Endothelial cell of umbilical vein (primary cell): Measurements from ENCODE around the gene PKDCC. TPM values are rescaled to one million over a fixed set of nuclear protein-coding genes. Genes with fewer than 3 reads are reported as not detected.

Experiments
- BruUV-seq: library from RNA; stranded (reverse); fragments of 400-500 nt; replicated peaks from 2 replicates; lab custom pipeline; 2021; lab: Mats Ljungman, UMichigan
- CTCF ChIA-PET: fragments of 300-600, 350-600 bp; sonication (Branson Sonifier 250); formaldehyde crosslinking; loops from one replicate; lab custom pipeline; 2021; ENCODE audit warnings: antibody characterized with exemption, inconsistent platforms; lab: Charles Lee
- POLR2A ChIA-PET: fragments of 300-600, 350-600 bp; sonication (Branson Sonifier 250); formaldehyde crosslinking; loops from one replicate; lab custom pipeline; 2021; ENCODE audit warnings: antibody characterized with exemption, inconsistent platforms; lab: Charles Lee
- DNase-seq: peaks from one replicate; pipeline ENCODE4 v3.0.0-alpha.2; 2011; ENCODE audit warnings: low read depth, low spot score
- FAIRE-seq: peaks from 2 replicates; lab custom pipeline; 2011; peaks lifted over from hg19 to GRCh38; lab: Jason Lieb, UNC
- H2AFZ ChIP-seq: 2 replicates; pipeline ENCODE4 v1.6.0; 2012; ENCODE audit warnings: low read depth, low read length, control low read depth, inconsistent platforms
- H3K27ac ChIP-seq: 2 replicates; pipeline ENCODE4 v1.5.1; 2011; ENCODE audit warnings: low read depth, mild to moderate bottlenecking, control low read depth, low read length, moderate library complexity; ENCODE audit not compliant: insufficient read depth
- H3K27me3 ChIP-seq, 2 experiments: 2 replicates each; pipeline versions ENCODE4 v1.6.0 to v1.6.1; 2011; ENCODE audit warnings: low read length in 2 of 2, mixed read lengths in 1 of 2; ENCODE audit not compliant: control insufficient read depth in 2 of 2, insufficient read depth in 2 of 2
- H3K36me3 ChIP-seq, 2 experiments: 2 replicates in 1 of 2; 3 replicates in 1 of 2; pipeline ENCODE4 v1.5.1; 2011; ENCODE audit warnings: low read length in 2 of 2, mild to moderate bottlenecking in 1 of 2, moderate library complexity in 1 of 2; ENCODE audit not compliant: control insufficient read depth in 2 of 2, insufficient read depth in 2 of 2; ENCODE audit errors: extremely low read depth in 1 of 2
- H3K4me1 ChIP-seq: 3 replicates; pipeline ENCODE4 v1.5.1; 2011; ENCODE audit warnings: mild to moderate bottlenecking, low read length; ENCODE audit not compliant: control insufficient read depth, insufficient read depth; ENCODE audit errors: extremely low read depth
- H3K4me2 ChIP-seq: 2 replicates; pipeline ENCODE4 v1.6.1; 2011; ENCODE audit warnings: low read length, control low read depth, mixed read lengths; ENCODE audit not compliant: insufficient read depth
- H3K4me3 ChIP-seq, 3 experiments: fragments of 200-600 bp in 1 of 3; sonication (generic), shearing (Covaris generic) in 1 of 3; replicated peaks in 1 of 3; 2 replicates each; pipeline ENCODE4 v1.5.1; 2011 to 2016; ENCODE audit warnings: control low read depth in 3 of 3, low read length in 3 of 3, mild to moderate bottlenecking in 2 of 3, inconsistent platforms in 1 of 3, low read depth in 1 of 3, moderate library complexity in 1 of 3; ENCODE audit not compliant: insufficient read depth in 1 of 3
- H3K79me2 ChIP-seq: 2 replicates; pipeline ENCODE4 v1.6.0; 2012; ENCODE audit warnings: low read length, inconsistent platforms; ENCODE audit not compliant: control insufficient read depth, insufficient read depth
- H3K9ac ChIP-seq: replicated peaks from 2 replicates; pipeline ENCODE3; 2011; ENCODE audit warnings: low read length, control low read depth; ENCODE audit not compliant: insufficient read depth; ENCODE audit errors: extremely low read depth
- H3K9me1 ChIP-seq: replicated peaks from 3 replicates; pipeline ENCODE4 v1.6.0; 2011; ENCODE audit warnings: mild to moderate bottlenecking, low read length; ENCODE audit not compliant: control insufficient read depth, insufficient read depth; ENCODE audit errors: extremely low read depth
- H3K9me3 ChIP-seq: replicated peaks from 2 replicates; pipeline ENCODE4 v1.5.1; 2012; ENCODE audit warnings: low read length, inconsistent platforms; ENCODE audit not compliant: control insufficient read depth, insufficient read depth
- H4K20me1 ChIP-seq: replicated peaks from 2 replicates; pipeline ENCODE3; 2011; ENCODE audit warnings: mild to moderate bottlenecking, low read length; ENCODE audit not compliant: control insufficient read depth, insufficient read depth; ENCODE audit errors: extremely low read depth
- FOS ChIP-seq: IDR thresholded peaks from 2 replicates; pipeline ENCODE4 v1.6.1; 2011; ENCODE audit warnings: mild to moderate bottlenecking, low read length, moderate library complexity, borderline replicate concordance; ENCODE audit not compliant: insufficient read depth
- GATA2 ChIP-seq: IDR thresholded peaks from 2 replicates; pipeline ENCODE4 v1.7.0; 2011; ENCODE audit warnings: low read depth, mild to moderate bottlenecking, moderate library complexity, mixed read lengths, low read length; ENCODE audit not compliant: insufficient read length, insufficient read depth
- JUN ChIP-seq: IDR thresholded peaks from 2 replicates; pipeline ENCODE4 v1.6.1; 2011; ENCODE audit warnings: borderline replicate concordance, low read depth; ENCODE audit not compliant: insufficient read length, insufficient read depth
- POLR2AphosphoS5 ChIP-seq: IDR thresholded peaks from 2 replicates; pipeline ENCODE4 v1.6.1; 2012; ENCODE audit warnings: low read depth, mild to moderate bottlenecking, control low read depth, low read length, moderate library complexity; ENCODE audit not compliant: insufficient read depth
- dilution Hi-C: fragments of 300-500 bp; cut with MboI; formaldehyde crosslinking; loops from one replicate; pipeline ENCODE4 v1.15.0; 2019; ENCODE audit warnings: low sequenced_read_pairs; ENCODE audit not compliant: extremely low pct_ligation_motif_present
- intact Hi-C: fragments of 100-400 bp; cut with micrococcal nuclease; formaldehyde crosslinking; loops from one replicate; pipeline ENCODE4 v1.10.0; 2022
- polyA plus RNA-seq, 4 experiments: library from polyadenylated mRNA; depleted of rRNA in 3 of 4; stranded (reverse) in 3 of 4; unstranded in 1 of 4; fragments of >200 nt; gene quantifications; 2 replicates each; pipeline versions ENCODE4 v1.2.1 to v1.2.3, GENCODE V29; 2011 to 2012; ENCODE audit warnings: missing spikeins in 1 of 4
- total RNA-seq: library from RNA; stranded (reverse); gene quantifications from 2 replicates; pipeline ENCODE4 v1.2.3, GENCODE V29; 2021

The PKDCC gene
- total and polyA plus RNA-seq, 2 donors (not counting 3 experiments of a cell fraction or from before 2014, with no cell fraction given) = 3.0 to 5.9 TPM

DNA sequence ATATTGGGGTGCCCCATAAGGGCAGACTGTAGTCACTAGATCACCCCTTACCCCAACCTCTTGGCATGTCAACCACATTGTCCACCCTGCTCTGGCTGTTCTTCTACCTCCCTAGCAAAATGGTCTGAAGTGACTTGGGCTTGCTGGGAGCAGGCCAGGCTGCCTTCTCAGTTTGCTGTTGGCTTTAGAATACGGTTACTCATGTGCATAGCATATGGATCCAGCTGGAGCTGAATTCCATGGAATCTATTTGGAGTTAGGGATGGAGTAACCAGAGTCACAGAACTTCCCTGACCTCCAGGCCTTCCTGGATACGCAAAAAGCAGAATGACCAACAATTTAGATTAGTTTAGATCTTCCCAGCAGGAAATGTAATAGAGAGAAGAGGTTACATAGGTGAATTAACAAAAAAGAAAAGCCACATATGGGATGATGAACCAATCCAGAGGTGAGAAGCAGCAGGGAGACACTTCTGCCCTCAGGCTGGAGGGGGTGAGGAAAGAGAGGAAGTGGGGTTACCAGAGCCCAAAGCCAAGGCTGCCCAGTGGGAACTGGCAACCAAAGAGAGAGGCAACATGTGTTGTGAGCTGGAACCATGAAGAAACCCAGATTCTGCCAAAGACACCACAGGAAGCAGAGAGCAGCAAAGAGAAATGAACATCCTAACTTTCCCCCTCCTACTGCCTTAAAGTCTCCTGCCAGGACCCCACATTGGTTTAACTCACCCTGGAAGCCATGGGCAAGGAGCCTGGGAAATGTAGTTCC, 26.1 kb downstream of the PKDCC start:
- H3K27ac ChIP-seq = no peak overlapping the region
- POLR2A ChIA-PET = no interaction called here

DNA sequence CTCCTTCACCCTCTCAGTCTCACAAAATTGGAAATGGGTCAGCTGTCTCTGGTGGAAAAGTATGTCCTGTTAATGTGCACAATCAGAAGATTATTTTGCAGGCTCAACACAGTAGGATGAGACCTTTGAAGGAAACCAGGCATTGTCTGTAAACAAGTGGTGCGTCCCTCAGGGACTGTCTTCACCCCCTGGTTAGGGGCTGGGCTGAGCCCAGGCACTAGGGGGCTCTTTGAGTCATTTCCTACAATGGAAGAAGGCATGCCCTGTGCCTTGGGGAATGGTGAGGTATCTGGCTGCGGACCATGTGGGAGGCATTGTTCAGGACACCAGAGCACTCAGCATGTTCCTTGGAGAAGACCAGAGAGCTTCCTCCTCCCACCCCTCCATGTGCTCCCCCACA, 26.8 kb downstream of the PKDCC start:
- H3K9me1 ChIP-seq = no peaks in the 10 kb centered on the region
- no TSS peak for BruUV-seq
- FAIRE-seq (no peak), DNase-seq (no peak)
- H2AFZ ChIP-seq = no peak overlapping the region
- dilution Hi-C loops (loop anchor here (25.0 kb wide), 1 partner anchor 212 kb away; no protein-coding TSS in a partner anchor), intact Hi-C loops (no loop called here)
- H3K9ac ChIP-seq = no peak overlapping the region
- no peaks in the 10 kb centered on the region for H3K4me1 ChIP-seq
- no peak overlapping the region for H3K4me2 ChIP-seq
- ChIA-PET CTCF (interaction anchor here (1.2 kb wide), 2 partner anchors 26 to 221 kb away, joined by 3 read pairs; no protein-coding TSS in a partner anchor), POLR2A (no interaction called here)
- H3K4me3 ChIP-seq = no peak overlapping the region
- H3K27me3 ChIP-seq = peaks cover 1 to 5% of the 10 kb centered on the region in 2 experiments
- H3K36me3 ChIP-seq = no peaks in the 10 kb centered on the region
- no peak for TF ChIP-seq GATA2
- no peak for TF ChIP-seq FOS
- no peak for TF ChIP-seq JUN
- H3K9me3 ChIP-seq = no peaks in the 10 kb centered on the region
- no peaks in the 10 kb centered on the region for H3K79me2 ChIP-seq
- no peak overlapping the region for H3K27ac ChIP-seq
- no peaks in the 10 kb centered on the region for H4K20me1 ChIP-seq

More for the DNA sequence above, 26.1 kb downstream of the PKDCC start:
- intact Hi-C loops (no loop called here), dilution Hi-C loops (no loop called here)
- Histone ChIP-seq H3K79me2 (no peaks in the 10 kb centered on the region), H3K4me2 (no peak overlapping the region), H3K36me3 (no peaks in the 10 kb centered on the region), H2AFZ (no peak overlapping the region), H3K27me3 (peaks cover 0 to 1% of the 10 kb centered on the region in 2 experiments), H3K9me3 (no peaks in the 10 kb centered on the region), H3K4me3 (no peak overlapping the region), H3K4me1 (no peaks in the 10 kb centered on the region), H3K9me1 (no peaks in the 10 kb centered on the region), H3K9ac (no peak overlapping the region), H4K20me1 (no peaks in the 10 kb centered on the region)
- BruUV-seq = no TSS peak
- FAIRE-seq (no peak), DNase-seq (no peak)
- CTCF ChIA-PET = interaction anchor here (1.2 to 1.8 kb wide), 3 partner anchors 25 to 204 kb away, joined by 3 to 8 read pairs (median 3); no protein-coding TSS in a partner anchor
- TF ChIP-seq GATA2 (no peak), POLR2AphosphoS5 (no peak), JUN (no peak), FOS (no peak)
